Measurements from ENCODE around the gene SCAMP2. TPM values are rescaled to one million over a fixed set of nuclear protein-coding genes. Genes with fewer than 3 reads are reported as not detected.

Gene SCAMP2
- total RNA-seq, 1 experiment from 2014 or later, result 97.4 TPM

DNA sequence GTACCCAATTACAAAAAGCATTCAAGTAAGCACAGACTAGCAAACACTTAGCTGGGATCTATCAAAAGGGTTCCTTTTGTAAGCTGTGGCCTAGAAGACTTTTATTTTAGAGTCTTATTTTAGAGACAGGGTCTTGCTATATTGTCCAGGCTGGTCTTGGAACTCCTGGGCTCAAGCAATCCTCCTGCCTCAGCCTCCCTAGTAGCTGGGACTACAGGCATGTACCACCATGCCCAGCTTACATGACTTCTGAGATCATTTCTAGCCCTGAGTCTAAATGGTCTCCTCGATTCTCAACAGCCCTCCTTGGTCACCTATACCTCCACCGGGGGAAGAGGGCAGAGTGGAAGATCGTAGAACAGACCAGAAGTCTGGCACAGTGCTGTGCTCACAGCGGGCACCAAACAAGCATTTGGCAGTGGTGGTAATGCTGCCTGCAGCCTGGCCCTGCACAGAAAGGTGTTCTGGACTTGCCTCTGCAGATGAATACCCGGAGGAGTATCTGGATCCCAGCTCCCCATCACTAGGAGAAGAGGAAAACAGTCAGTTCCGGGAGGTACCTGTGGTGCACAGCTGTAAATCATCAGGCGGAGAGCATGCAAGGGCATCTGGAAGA, 31.1 kb upstream of the SCAMP2 start:
- TF ChIP-seq, protein P1, sequence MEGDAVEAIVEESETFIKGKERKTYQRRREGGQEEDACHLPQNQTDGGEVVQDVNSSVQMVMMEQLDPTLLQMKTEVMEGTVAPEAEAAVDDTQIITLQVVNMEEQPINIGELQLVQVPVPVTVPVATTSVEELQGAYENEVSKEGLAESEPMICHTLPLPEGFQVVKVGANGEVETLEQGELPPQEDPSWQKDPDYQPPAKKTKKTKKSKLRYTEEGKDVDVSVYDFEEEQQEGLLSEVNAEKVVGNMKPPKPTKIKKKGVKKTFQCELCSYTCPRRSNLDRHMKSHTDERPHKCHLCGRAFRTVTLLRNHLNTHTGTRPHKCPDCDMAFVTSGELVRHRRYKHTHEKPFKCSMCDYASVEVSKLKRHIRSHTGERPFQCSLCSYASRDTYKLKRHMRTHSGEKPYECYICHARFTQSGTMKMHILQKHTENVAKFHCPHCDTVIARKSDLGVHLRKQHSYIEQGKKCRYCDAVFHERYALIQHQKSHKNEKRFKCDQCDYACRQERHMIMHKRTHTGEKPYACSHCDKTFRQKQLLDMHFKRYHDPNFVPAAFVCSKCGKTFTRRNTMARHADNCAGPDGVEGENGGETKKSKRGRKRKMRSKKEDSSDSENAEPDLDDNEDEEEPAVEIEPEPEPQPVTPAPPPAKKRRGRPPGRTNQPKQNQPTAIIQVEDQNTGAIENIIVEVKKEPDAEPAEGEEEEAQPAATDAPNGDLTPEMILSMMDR (IDR thresholded peaks at IDR 0.05; ENCODE audit: insufficient read depth in 1 of 2, low read depth in 1 of 2, low read length in 1 of 2, severe bottlenecking in 1 of 2, unreplicated experiment in 1 of 2), result no peak
- intact Hi-C loops (cut with micrococcal nuclease; ENCODE audit: unreplicated experiment), result no loop called here
- DNase-seq, result no peak

DNA sequence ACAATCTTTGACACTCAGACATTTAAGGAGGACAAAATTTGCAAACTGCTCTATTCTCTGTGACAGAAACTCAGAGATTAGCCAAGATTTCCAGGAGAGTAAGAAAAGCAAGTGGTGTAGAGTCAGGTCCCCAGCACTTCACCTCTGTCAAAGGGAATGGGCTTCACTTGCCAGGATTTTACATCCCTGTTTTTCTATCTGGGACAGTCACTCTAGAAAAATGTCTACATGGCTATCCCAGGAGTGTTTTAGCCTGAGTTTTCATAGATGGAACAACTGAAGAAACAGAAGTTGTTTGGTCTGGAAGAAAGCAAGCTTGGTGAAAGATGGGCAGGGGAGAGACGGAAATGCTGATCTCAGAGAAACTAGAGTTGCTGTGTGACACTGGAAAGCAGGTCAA, 30.5 kb upstream of the SCAMP2 start:
- Mint-ChIP-seq H3K36me3 (ENCODE audit: insufficient read depth, unreplicated experiment) (peaks cover 77% of the 10 kb centered on the region), H3K4me3 (ENCODE audit: unreplicated experiment) (no peak overlapping the region), H3K27me3 (ENCODE audit: insufficient read depth, unreplicated experiment) (no peaks in the 10 kb centered on the region), H3K9me3 (ENCODE audit: unreplicated experiment) (no peaks in the 10 kb centered on the region), H3K4me1 (ENCODE audit: low read depth, unreplicated experiment) (no peaks in the 10 kb centered on the region), H3K27ac (ENCODE audit: unreplicated experiment) (no peak overlapping the region)
- H3K4me3 ChIP-seq (ENCODE audit: low read depth, low read length), result no peak overlapping the region
- no TSS peak for BruUV-seq (replicated peaks)
- H3K9me3 ChIP-seq, result no peaks in the 10 kb centered on the region
- CTCF ChIA-PET, result no interaction called here
- intact Hi-C loops (cut with micrococcal nuclease; ENCODE audit: unreplicated experiment), result no loop called here
- TF ChIP-seq, protein P1 (IDR thresholded peaks at IDR 0.05; ENCODE audit: insufficient read depth in 1 of 2, low read depth in 1 of 2, low read length in 1 of 2, severe bottlenecking in 1 of 2, unreplicated experiment in 1 of 2), result no peak
- POLR2A ChIA-PET, result no interaction called here
- no peak for DNase-seq
- peaks cover 4% of the 10 kb centered on the region; the same call in 1 of the 2 replicates for H3K4me1 ChIP-seq
- H3K27me3 ChIP-seq (replicated peaks; ENCODE audit: control insufficient read depth, insufficient read depth, low read length), result no peaks in the 10 kb centered on the region
- peaks cover 5% of the 10 kb centered on the region for H3K36me3 ChIP-seq (ENCODE audit: control insufficient read depth, insufficient read depth, low read length)

More for the DNA sequence above, 31.1 kb upstream of the SCAMP2 start:
- peaks cover 74% of the 10 kb centered on the region for H3K36me3 Mint-ChIP-seq (ENCODE audit: insufficient read depth, unreplicated experiment)
- H3K4me3 Mint-ChIP-seq (ENCODE audit: unreplicated experiment), result peak overlapping the region; percentile 99
- no peaks in the 10 kb centered on the region for H3K27me3 Mint-ChIP-seq (ENCODE audit: insufficient read depth, unreplicated experiment)
- Histone ChIP-seq H3K27me3 (replicated peaks; ENCODE audit: control insufficient read depth, insufficient read depth, low read length) (no peaks in the 10 kb centered on the region), H3K4me3 (ENCODE audit: low read depth, low read length) (no peak overlapping the region), H3K9me3 (no peaks in the 10 kb centered on the region), H3K36me3 (ENCODE audit: control insufficient read depth, insufficient read depth, low read length) (peaks cover 5% of the 10 kb centered on the region), H3K4me1 (peaks cover 4% of the 10 kb centered on the region; the same call in 1 of the 2 replicates)
- BruUV-seq (replicated peaks), result no TSS peak
- ChIA-PET POLR2A (no interaction called here), CTCF (interaction anchor here (1.1 kb wide), 1 partner anchor 46 kb away, joined by 4 read pairs; no protein-coding TSS in a partner anchor)
- H3K9me3 Mint-ChIP-seq (ENCODE audit: unreplicated experiment), result no peaks in the 10 kb centered on the region
- H3K4me1 Mint-ChIP-seq (ENCODE audit: low read depth, unreplicated experiment), result no peaks in the 10 kb centered on the region
- H3K27ac Mint-ChIP-seq (ENCODE audit: unreplicated experiment), result no peak overlapping the region

DNA sequence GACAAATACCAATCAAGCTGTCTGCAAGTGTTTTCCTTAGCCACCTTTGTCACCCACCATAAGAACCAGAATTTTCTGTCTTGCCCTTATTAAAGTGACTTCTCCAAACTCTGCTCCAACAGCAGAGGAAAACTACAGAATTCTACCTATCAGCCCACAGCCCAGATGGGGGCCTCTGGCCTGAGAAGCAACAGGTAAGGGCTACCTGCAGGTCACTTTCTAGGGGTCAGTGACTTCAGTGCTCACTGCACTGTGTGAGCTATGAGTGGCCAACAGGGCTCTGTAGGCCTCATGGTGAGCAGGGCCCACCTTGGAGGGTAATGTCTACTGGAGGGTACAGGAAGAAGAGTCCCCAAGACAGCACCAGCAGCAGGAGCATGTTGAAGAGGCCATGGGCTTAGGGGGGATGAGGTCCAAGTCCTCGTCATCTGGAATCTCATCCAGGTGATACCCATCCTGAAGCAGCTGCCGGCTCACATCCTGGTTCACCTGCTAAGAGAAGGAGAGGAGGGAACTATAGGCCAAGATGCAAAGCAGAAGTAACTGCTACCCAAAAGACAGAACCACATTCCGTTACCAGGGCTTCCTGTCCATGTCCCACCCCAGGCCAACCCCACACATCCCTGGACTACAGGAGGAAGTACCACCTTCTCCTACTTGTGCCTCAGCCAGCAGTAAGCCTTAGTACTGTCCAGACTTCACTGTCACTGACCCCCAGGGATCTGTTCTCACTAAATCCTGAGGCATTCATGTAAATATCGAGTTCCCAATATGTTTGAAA, 29.3 kb upstream of the SCAMP2 start:
- H3K36me3 ChIP-seq (ENCODE audit: control insufficient read depth, insufficient read depth, low read length), result peaks cover 5% of the 10 kb centered on the region
- H3K4me1 Mint-ChIP-seq (ENCODE audit: low read depth, unreplicated experiment), result no peaks in the 10 kb centered on the region
- ChIA-PET POLR2A (interaction anchor here (0.6 to 1.2 kb wide), 4 partner anchors 13 to 301 kb away, joined by 3 to 13 read pairs (median 4); partner anchors contain the start of gene MPI), CTCF (interaction anchor here (0.5 to 2.0 kb wide), 23 partner anchors 8 to 131 kb away, joined by 3 to 22 read pairs (median 5); partner anchors contain the start of genes COX5A, MPI, RPP25 and SCAMP2)
- no peak overlapping the region for H3K4me3 Mint-ChIP-seq (ENCODE audit: unreplicated experiment)
- intact Hi-C loops (cut with micrococcal nuclease; ENCODE audit: unreplicated experiment), result no loop called here
- peaks cover 88% of the 10 kb centered on the region for H3K36me3 Mint-ChIP-seq (ENCODE audit: insufficient read depth, unreplicated experiment)
- no peak overlapping the region for H3K27ac Mint-ChIP-seq (ENCODE audit: unreplicated experiment)
- BruUV-seq (replicated peaks), result no TSS peak
- H3K9me3 Mint-ChIP-seq (ENCODE audit: unreplicated experiment), result no peaks in the 10 kb centered on the region
- no peak overlapping the region for H3K4me3 ChIP-seq (ENCODE audit: low read depth, low read length)
- no peaks in the 10 kb centered on the region for H3K9me3 ChIP-seq
- TF ChIP-seq, protein P1 (IDR thresholded peaks at IDR 0.05; ENCODE audit: insufficient read depth in 1 of 2, low read depth in 1 of 2, low read length in 1 of 2, severe bottlenecking in 1 of 2, unreplicated experiment in 1 of 2), result no peak
- peaks cover 4% of the 10 kb centered on the region; the same call in 1 of the 2 replicates for H3K4me1 ChIP-seq
- no peaks in the 10 kb centered on the region for H3K27me3 Mint-ChIP-seq (ENCODE audit: insufficient read depth, unreplicated experiment)
- no peaks in the 10 kb centered on the region for H3K27me3 ChIP-seq (replicated peaks; ENCODE audit: control insufficient read depth, insufficient read depth, low read length)
- no peak for DNase-seq
